ENCODE data around the gene TRAP1. TPM values are rescaled to one million over a fixed set of nuclear protein-coding genes. Genes with fewer than 3 reads are reported as not detected.
"Not testable (repeated sequence)": the region's sequence is repeated elsewhere in the genome, so short reads cannot be mapped to it uniquely, and the experiment has no call there.

Gene TRAP1
- total RNA-seq, 2 donors from 2014 or later, result 78.1 to 92.9 TPM

DNA sequence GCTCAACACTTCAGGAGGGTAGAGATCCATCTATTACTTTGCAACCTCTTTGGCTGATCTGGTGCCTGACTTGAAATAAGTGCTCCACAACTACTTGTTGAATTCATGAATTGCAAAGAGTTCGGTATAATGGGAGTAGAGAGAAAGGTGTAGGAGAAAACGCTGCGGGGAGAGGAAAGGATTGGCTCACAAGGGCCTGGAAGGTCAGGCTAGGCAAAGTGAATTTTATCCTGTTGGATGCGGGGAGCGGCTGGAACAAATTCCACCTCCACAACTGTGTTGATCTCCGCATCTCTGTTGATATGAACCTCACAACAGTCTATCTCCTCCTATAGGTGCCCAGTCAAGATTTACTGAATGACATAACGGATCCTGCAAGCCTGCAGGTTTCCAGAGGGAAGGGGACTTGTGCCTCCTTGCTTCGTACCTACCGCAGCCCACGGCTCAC, 106.6 kb downstream of the TRAP1 start:
- Histone ChIP-seq H3K36me3 (replicated peaks in 1 of 2; ENCODE audit: insufficient read depth in 1 of 2, low read depth in 2 of 2) (no peaks in the 10 kb centered on the region), H3K4me1 (peaks cover 28% of the 10 kb centered on the region), H3K4me3 (peak overlapping the region; percentile 83 to 86), H3K27ac (peak overlapping the region in 3 of 4 donors; percentile 47 to 79 (median 75)), H3K9me3 (no peaks in the 10 kb centered on the region), H3K27me3 (no peaks in the 10 kb centered on the region)
- ATAC-seq (no peak), DNase-seq (no peak)
- 2 to 5% methylated on average over 10 of the region's 10 CpGs for WGBS, 2 donors
- intact Hi-C loops (cut with DNase I), result no loop called here
- TF ChIP-seq CTCF (IDR thresholded peaks at IDR 0.05) (no peak), POLR2A (IDR thresholded peaks at IDR 0.05) (no peak)

GRCh38 chr16:3609895-3610697, 107.2 kb downstream of the TRAP1 start:
- intact Hi-C loops (cut with DNase I), result no loop called here
- H3K27me3 ChIP-seq, result no peaks in the 10 kb centered on the region
- peak overlapping the region in 1 of 2 donors; percentile 83 for H3K4me3 ChIP-seq
- no peaks in the 10 kb centered on the region for H3K9me3 ChIP-seq
- ATAC-seq, result no peak
- DNase-seq, result peak in 1 of 4 donors; percentile 8
- TF ChIP-seq CTCF (IDR thresholded peaks at IDR 0.05) (no peak), POLR2A (IDR thresholded peaks at IDR 0.05) (no peak)
- H3K27ac ChIP-seq, result no peak overlapping the region
- H3K4me1 ChIP-seq, result peaks cover 28% of the 10 kb centered on the region
- H3K36me3 ChIP-seq (replicated peaks in 1 of 2; ENCODE audit: insufficient read depth in 1 of 2, low read depth in 2 of 2), result no peaks in the 10 kb centered on the region
- 42 to 50% methylated on average over 14 of the region's 14 CpGs for WGBS, 2 donors

DNA sequence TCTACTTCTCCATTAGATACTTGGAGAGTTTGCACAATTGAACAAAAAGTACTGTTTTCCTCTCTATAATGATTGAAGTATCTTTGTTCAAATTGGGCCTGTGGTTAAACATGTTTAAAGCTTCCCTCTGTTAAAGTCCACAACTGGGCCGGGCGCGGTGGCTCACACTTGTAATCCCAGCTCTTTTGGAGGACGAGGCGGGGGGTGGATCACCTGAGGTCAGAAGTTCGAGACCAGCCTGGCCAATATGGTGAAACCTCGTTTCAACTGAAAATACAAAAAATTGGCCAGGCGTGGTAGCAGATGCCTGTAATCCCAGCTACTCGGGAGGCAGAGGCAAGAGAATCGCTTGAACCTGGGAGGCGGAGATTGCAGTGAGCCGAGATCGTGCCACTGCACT, 108.3 kb downstream of the TRAP1 start:
- 92 to 94% methylated on average over 13 of the region's 13 CpGs for WGBS, 2 donors
- peaks cover 28% of the 10 kb centered on the region for H3K4me1 ChIP-seq
- ATAC-seq; H3K27me3 ChIP-seq; H3K27ac ChIP-seq; H3K9me3 ChIP-seq; H3K36me3 ChIP-seq (replicated peaks in 1 of 2; ENCODE audit: insufficient read depth in 1 of 2, low read depth in 2 of 2); H3K4me3 ChIP-seq; DNase-seq; intact Hi-C loops (cut with DNase I): not testable (repeated sequence)

DNA sequence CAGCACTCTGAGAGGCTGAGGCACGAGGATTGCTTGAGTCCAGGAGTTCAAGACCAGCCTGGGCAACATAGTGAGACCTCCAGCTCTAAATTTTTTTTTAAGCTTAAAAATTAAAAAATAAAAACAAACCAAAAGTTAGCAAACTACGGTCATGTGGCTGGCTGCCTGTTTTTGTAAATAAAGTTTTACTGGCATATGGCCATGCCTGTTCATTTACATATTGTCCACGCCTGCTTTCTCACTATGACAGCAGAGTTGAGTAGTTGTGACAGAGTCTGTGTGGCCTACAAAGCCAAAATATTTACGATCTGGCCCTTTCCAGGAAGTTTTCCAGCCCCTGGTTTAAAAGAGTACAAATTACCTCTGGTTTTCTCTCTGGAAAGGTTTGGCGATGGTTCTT, 109.3 kb downstream of the TRAP1 start:
- Histone ChIP-seq H3K4me1 (peaks cover 23% of the 10 kb centered on the region), H3K27me3 (no peaks in the 10 kb centered on the region), H3K27ac (no peak overlapping the region), H3K4me3 (no peak overlapping the region), H3K9me3 (no peaks in the 10 kb centered on the region), H3K36me3 (replicated peaks in 1 of 2; ENCODE audit: insufficient read depth in 1 of 2, low read depth in 2 of 2) (no peaks in the 10 kb centered on the region)
- WGBS, 2 donors, result 81 to 83% methylated on average over 5 of the region's 5 CpGs
- ATAC-seq (no peak), DNase-seq (no peak)
- TF ChIP-seq CTCF (IDR thresholded peaks at IDR 0.05) (no peak), POLR2A (IDR thresholded peaks at IDR 0.05) (no peak)
- intact Hi-C loops (cut with DNase I), result no loop called here

Other genes with a start within 250 kb of the TRAP1 start
- gene C16orf90, start 222.0 kb downstream of the TRAP1 start, total RNA-seq, result not detected
- 10 to 100 TPM in 1 of 2 donors, 1 to 10 TPM in 1; 7.8 to 20.1 TPM for gene CLUAP1, start 216.5 kb downstream of the TRAP1 start, total RNA-seq
- gene NLRC3, start 140.1 kb downstream of the TRAP1 start, total RNA-seq, result 1 to 10 TPM in 1 of 2 donors, under 1 TPM in 1; 0.78 to 1.3 TPM
- gene SLX4, start 105.9 kb downstream of the TRAP1 start, total RNA-seq, result 1 to 10 TPM; 3.6 to 4.2 TPM
- 10 to 100 TPM; 25.9 to 52.7 TPM for gene DNASE1, start 62.8 kb downstream of the TRAP1 start, total RNA-seq
- gene CREBBP, start 163.2 kb upstream of the TRAP1 start, total RNA-seq, result 10 to 100 TPM; 35.3 to 57.7 TPM

Measured in body of pancreas (tissue), 4 donors.